Loucy (cell line): ENCODE results near the gene HCCS.

ENCODE experiments used
- EZH2phosphoT487 ChIP-seq: fragments of 200-600 bp; IDR thresholded peaks from 2 replicates; pipeline ENCODE4 v1.6.1; 2018; ENCODE audit warnings: antibody characterized with exemption, mild to moderate bottlenecking, moderate library complexity, borderline replicate concordance
- TF ChIP-seq, protein P1 (sequence below): fragments of 200-600 bp; sonication (generic); conservative IDR thresholded peaks from 2 replicates; pipeline ENCODE4 v1.5.1; 2014; ENCODE audit warnings: mild to moderate bottlenecking, antibody characterized with exemption, low read length

DNA sequence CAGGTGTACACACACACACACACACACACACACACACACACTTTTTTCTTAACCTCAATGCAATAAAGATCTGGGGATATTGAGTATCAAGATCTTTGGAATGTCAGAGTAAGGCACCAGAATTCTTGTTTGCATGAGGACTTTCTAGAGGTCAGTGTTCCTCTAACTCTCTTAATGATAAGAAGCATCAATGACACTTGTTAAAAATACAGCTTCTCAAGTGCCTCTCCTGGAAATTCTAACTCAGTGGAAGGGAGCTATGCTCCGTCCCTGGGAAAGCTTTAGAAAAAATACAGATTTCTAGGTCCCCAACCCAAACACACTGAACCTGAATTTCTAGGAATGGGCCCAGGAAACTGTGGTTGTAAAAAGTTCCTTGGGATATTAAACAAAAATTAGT is 25.8 kb upstream of the HCCS start:
- TF ChIP-seq, protein P1, sequence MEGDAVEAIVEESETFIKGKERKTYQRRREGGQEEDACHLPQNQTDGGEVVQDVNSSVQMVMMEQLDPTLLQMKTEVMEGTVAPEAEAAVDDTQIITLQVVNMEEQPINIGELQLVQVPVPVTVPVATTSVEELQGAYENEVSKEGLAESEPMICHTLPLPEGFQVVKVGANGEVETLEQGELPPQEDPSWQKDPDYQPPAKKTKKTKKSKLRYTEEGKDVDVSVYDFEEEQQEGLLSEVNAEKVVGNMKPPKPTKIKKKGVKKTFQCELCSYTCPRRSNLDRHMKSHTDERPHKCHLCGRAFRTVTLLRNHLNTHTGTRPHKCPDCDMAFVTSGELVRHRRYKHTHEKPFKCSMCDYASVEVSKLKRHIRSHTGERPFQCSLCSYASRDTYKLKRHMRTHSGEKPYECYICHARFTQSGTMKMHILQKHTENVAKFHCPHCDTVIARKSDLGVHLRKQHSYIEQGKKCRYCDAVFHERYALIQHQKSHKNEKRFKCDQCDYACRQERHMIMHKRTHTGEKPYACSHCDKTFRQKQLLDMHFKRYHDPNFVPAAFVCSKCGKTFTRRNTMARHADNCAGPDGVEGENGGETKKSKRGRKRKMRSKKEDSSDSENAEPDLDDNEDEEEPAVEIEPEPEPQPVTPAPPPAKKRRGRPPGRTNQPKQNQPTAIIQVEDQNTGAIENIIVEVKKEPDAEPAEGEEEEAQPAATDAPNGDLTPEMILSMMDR: no peak
- TF ChIP-seq EZH2phosphoT487: no peak
